Activated CD8-positive, alpha-beta memory T cell treated with anti-CD3 and anti-CD28 coated beads, Interleukin-2, amount 50 U/mL, for 1 hour (primary cell): ENCODE measurements around the gene KCTD20.

Experiments used
- DNase-seq: peaks from one replicate; pipeline ENCODE4 v3.0.0-alpha.2; 2020; ENCODE audit errors: extremely low read depth

KCTD20 gene

GRCh38 chr6:36493859-36494258 lies 51.1 kb downstream of the KCTD20 start:
- no peak for DNase-seq

- DNase-seq, result no peak
These were observed 52.3 kb downstream of the KCTD20 start for GRCh38 chr6:36495086-36495485.

- DNase-seq, result no peak
These were observed 57.1 kb downstream of the KCTD20 start for GRCh38 chr6:36499918-36500317.

GRCh38 chr6:36501686-36502085 lies 58.9 kb downstream of the KCTD20 start:
- no peak for DNase-seq

- DNase-seq, result no peak
These were observed 61.4 kb downstream of the KCTD20 start for GRCh38 chr6:36504181-36504580.

- DNase-seq, result no peak
These were observed 62.2 kb downstream of the KCTD20 start for GRCh38 chr6:36504982-36505381.

GRCh38 chr6:36505744-36506534 lies 63.1 kb downstream of the KCTD20 start:
- no peak for DNase-seq

- no peak for DNase-seq
These were observed 63.8 kb downstream of the KCTD20 start for GRCh38 chr6:36506611-36507010.

GRCh38 chr6:36508532-36508931 lies 65.7 kb downstream of the KCTD20 start:
- DNase-seq, result no peak

GRCh38 chr6:36510365-36510764 lies 67.6 kb downstream of the KCTD20 start:
- no peak for DNase-seq

GRCh38 chr6:36514554-36515456 lies 72.0 kb downstream of the KCTD20 start:
- DNase-seq, result no peak

GRCh38 chr6:36515844-36516243 lies 73.0 kb downstream of the KCTD20 start:
- DNase-seq, result no peak

- DNase-seq, result no peak
These were observed 73.8 kb downstream of the KCTD20 start for GRCh38 chr6:36516559-36516958.

GRCh38 chr6:36516988-36517387 lies 74.2 kb downstream of the KCTD20 start:
- no peak for DNase-seq

- DNase-seq, result no peak
These were observed 74.6 kb downstream of the KCTD20 start for GRCh38 chr6:36517408-36517807.

GRCh38 chr6:36519352-36519751 lies 76.6 kb downstream of the KCTD20 start:
- DNase-seq, result no peak

- no peak for DNase-seq
These were observed 80.7 kb downstream of the KCTD20 start for GRCh38 chr6:36523451-36523850.

GRCh38 chr6:36523936-36524499 lies 81.2 kb downstream of the KCTD20 start:
- DNase-seq, result no peak

GRCh38 chr6:36524871-36525270 lies 82.1 kb downstream of the KCTD20 start:
- no peak for DNase-seq

GRCh38 chr6:36525346-36525745 lies 82.5 kb downstream of the KCTD20 start:
- no peak for DNase-seq

- no peak for DNase-seq
These were observed 83.3 kb downstream of the KCTD20 start for GRCh38 chr6:36526066-36526465.

GRCh38 chr6:36533321-36533720 lies 90.5 kb downstream of the KCTD20 start:
- no peak for DNase-seq
